Suprapubic skin (tissue), 4 donors: ENCODE data around the gene CNTFR. TPM values are rescaled to one million over a fixed set of nuclear protein-coding genes. Genes with fewer than 3 reads are reported as not detected.

ENCODE experiments used
- DNase-seq, 2 donors: peaks; one replicate each; pipeline ENCODE4 v3.0.0-alpha.2; 2019; ENCODE audit warnings: low spot score in 2 of 2
- H3K27ac ChIP-seq: fragments of 200-600 bp; sonication (generic); one replicate; pipeline ENCODE4 v1.5.1; 2019
- H3K27me3 ChIP-seq: fragments of 200-600 bp; sonication (generic); one replicate; pipeline ENCODE4 v1.5.1; 2019
- H3K36me3 ChIP-seq: fragments of 200-600 bp; sonication (generic); one replicate; pipeline ENCODE4 v1.5.1; 2019
- H3K4me1 ChIP-seq: fragments of 200-600 bp; sonication (generic); one replicate; pipeline ENCODE4 v1.5.1; 2019
- H3K4me3 ChIP-seq: fragments of 200-600 bp; sonication (generic); one replicate; pipeline ENCODE4 v1.5.1; 2019; ENCODE audit warnings: mild to moderate bottlenecking
- H3K9me3 ChIP-seq: fragments of 200-600 bp; sonication (generic); one replicate; pipeline ENCODE4 v1.5.1; 2019
- CTCF ChIP-seq, 2 donors: fragments of 200-600 bp in 1 of 2; fragments of 450-650 bp in 1 of 2; sonication (generic) in 1 of 2; IDR thresholded peaks; one replicate each; pipeline ENCODE4 v1.5.1; 2016 to 2019; ENCODE audit warnings: antibody characterized with exemption in 2 of 2, mild to moderate bottlenecking in 1 of 2, moderate library complexity in 1 of 2
- EP300 ChIP-seq: sonication (generic); formaldehyde crosslinking; IDR thresholded peaks from one replicate; pipeline ENCODE4 v1.6.1; 2017; ENCODE audit warnings: antibody characterized with exemption
- POLR2A ChIP-seq, 2 donors: fragments of 450-650 bp; IDR thresholded peaks; one replicate each; pipeline ENCODE4 v1.6.1; 2017; ENCODE audit warnings: antibody characterized with exemption in 2 of 2, mild to moderate bottlenecking in 2 of 2, moderate library complexity in 2 of 2
- POLR2AphosphoS5 ChIP-seq, 3 donors: sonication (generic); formaldehyde crosslinking; IDR thresholded peaks; one replicate each; pipeline ENCODE4 v1.6.1; 2017; ENCODE audit warnings: antibody characterized with exemption in 3 of 3
- WGBS: methylation state at CpG from one replicate; pipeline ENCODE4 v1.1.5; 2018; 5-methylcytosine and 5-hydroxymethylcytosine counted together
- total RNA-seq, 4 donors: library from RNA; depleted of rRNA; stranded (reverse); fragments of >200 nt; gene quantifications; one replicate each; pipeline ENCODE4 v1.1.0, GENCODE V29; 2016

Gene CNTFR
- total RNA-seq, 4 donors from 2014 or later = 5.0 to 9.1 (median 5.7) TPM

GRCh38 chr9:34502891-34503290 lies 86.6 kb downstream of the CNTFR start:
- no peak for DNase-seq
- H3K9me3 ChIP-seq = no peaks in the 10 kb centered on the region
- H3K4me1 ChIP-seq = peaks cover 17% of the 10 kb centered on the region
- no peaks in the 10 kb centered on the region for H3K36me3 ChIP-seq
- 83% methylated on average over 4 of the region's 6 CpGs for WGBS
- TF ChIP-seq POLR2A (IDR thresholded peaks at IDR 0.05) (no peak), POLR2AphosphoS5 (IDR thresholded peaks at IDR 0.05) (no peak), EP300 (no peak), CTCF (IDR thresholded peaks at IDR 0.05) (no peak)
- H3K4me3 ChIP-seq = no peak overlapping the region
- no peak overlapping the region for H3K27ac ChIP-seq
- no peaks in the 10 kb centered on the region for H3K27me3 ChIP-seq

GRCh38 chr9:34502471-34502870 lies 87.1 kb downstream of the CNTFR start:
- H3K9me3 ChIP-seq = no peaks in the 10 kb centered on the region
- no peak overlapping the region for H3K4me3 ChIP-seq
- peaks cover 17% of the 10 kb centered on the region for H3K4me1 ChIP-seq
- WGBS = 59% methylated on average over 6 of the region's 10 CpGs
- no peak overlapping the region for H3K27ac ChIP-seq
- DNase-seq = no peak
- H3K27me3 ChIP-seq = no peaks in the 10 kb centered on the region
- no peaks in the 10 kb centered on the region for H3K36me3 ChIP-seq
- TF ChIP-seq POLR2A (IDR thresholded peaks at IDR 0.05) (no peak), POLR2AphosphoS5 (IDR thresholded peaks at IDR 0.05) (no peak), EP300 (no peak), CTCF (IDR thresholded peaks at IDR 0.05) (no peak)

GRCh38 chr9:34501889-34502425 lies 87.6 kb downstream of the CNTFR start:
- Histone ChIP-seq H3K27me3 (no peaks in the 10 kb centered on the region), H3K9me3 (no peaks in the 10 kb centered on the region), H3K4me3 (no peak overlapping the region), H3K36me3 (no peaks in the 10 kb centered on the region), H3K27ac (no peak overlapping the region), H3K4me1 (peaks cover 17% of the 10 kb centered on the region)
- 31% methylated on average over 4 of the region's 5 CpGs for WGBS
- DNase-seq = no peak
- TF ChIP-seq EP300 = no peak
- TF ChIP-seq CTCF (IDR thresholded peaks at IDR 0.05) = no peak
- no peak for TF ChIP-seq POLR2AphosphoS5 (IDR thresholded peaks at IDR 0.05)
- no peak for TF ChIP-seq POLR2A (IDR thresholded peaks at IDR 0.05)

Other genes with a start within 250 kb of the CNTFR start
- 1 to 10 TPM; 5.7 to 8.8 (median 7.3) TPM for gene MYORG, start 212.8 kb downstream of the CNTFR start, total RNA-seq
- gene FAM219A, start 131.2 kb downstream of the CNTFR start, total RNA-seq = 10 to 100 TPM; 12.6 to 17.0 (median 15.0) TPM
- gene DNAI1, start 130.9 kb downstream of the CNTFR start, total RNA-seq = not detected
- 1 to 10 TPM in 3 of 4 donors, under 1 TPM in 1; 0.65 to 4.0 (median 2.7) TPM for gene ENHO, start 66.7 kb downstream of the CNTFR start, total RNA-seq
- 10 to 100 TPM; 20.3 to 50.4 (median 25.1) TPM for gene RPP25L, start 22.4 kb upstream of the CNTFR start, total RNA-seq
- gene DCTN3, start 30.8 kb upstream of the CNTFR start, total RNA-seq = 100 to 1,000 TPM in 3 of 4 donors, 10 to 100 TPM in 1; 61.2 to 136 (median 121) TPM
- gene ARID3C, start 39.3 kb upstream of the CNTFR start, total RNA-seq = 1 to 10 TPM in 1 of 4 donors, under 1 TPM in 3; 0.34 to 2.0 (median 0.50) TPM
- 100 to 1,000 TPM in 3 of 4 donors, 10 to 100 TPM in 1; 78.5 to 111 (median 109) TPM for gene SIGMAR1, start 48.1 kb upstream of the CNTFR start, total RNA-seq
- gene GALT, start 57.0 kb upstream of the CNTFR start, total RNA-seq = 100 to 1,000 TPM in 1 of 4 donors, 10 to 100 TPM in 3; 47.6 to 182 (median 77.6) TPM
- 100 to 1,000 TPM in 1 of 4 donors, 10 to 100 TPM in 3; 23.4 to 114 (median 39.3) TPM for gene IL11RA, start 62.5 kb upstream of the CNTFR start, total RNA-seq
- gene CCL27, start 72.9 kb upstream of the CNTFR start, total RNA-seq = 100 to 1,000 TPM; 169 to 357 (median 233) TPM
- gene CCL19, start 101.6 kb upstream of the CNTFR start, total RNA-seq = 1 to 10 TPM; 1.3 to 5.4 (median 3.3) TPM
- 1 to 10 TPM in 3 of 4 donors, not detected in 1; 5.2 to 6.1 (median 5.6) TPM for gene CCL21, start 120.4 kb upstream of the CNTFR start, total RNA-seq